ENCODE results near the gene CBX4.

Gene CBX4

DNA sequence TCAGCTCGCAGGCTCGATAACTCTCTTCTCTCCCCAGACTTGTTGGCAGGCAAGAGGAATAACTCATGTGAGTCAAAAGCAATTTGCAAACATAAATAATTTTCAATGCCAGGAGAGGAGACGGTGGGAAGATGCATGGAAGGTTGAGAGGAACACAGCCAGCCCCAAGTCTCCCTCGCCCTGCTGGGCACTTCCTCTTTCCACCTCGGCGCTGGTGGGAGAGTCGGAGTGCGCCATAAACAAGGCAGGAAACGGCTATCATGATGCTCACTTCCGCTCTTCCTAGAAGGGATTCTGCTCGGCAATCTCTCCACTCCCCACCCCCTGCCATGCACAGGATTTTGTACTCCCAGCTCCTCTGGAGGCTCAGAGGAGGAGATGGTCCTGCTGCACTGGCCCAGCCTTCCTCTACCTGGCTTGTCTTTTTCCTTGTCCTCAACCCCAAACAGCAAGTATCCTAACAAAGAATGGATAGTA is 13.0 kb downstream of the CBX4 start:
- WGBS (ENCODE audit: insufficient coverage, insufficient read length): no CpG with 5 or more reads among the region's 11 CpGs
- no peak for DNase-seq (ENCODE audit: low read depth, low spot score)
- peaks cover 23% of the 10 kb centered on the region for H3K27me3 ChIP-seq (ENCODE audit: control insufficient read depth, insufficient read depth, low read length)
- H3K36me3 ChIP-seq (ENCODE audit: control insufficient read depth, insufficient read depth, low read length): no peaks in the 10 kb centered on the region; the same call in 1 of the 2 replicates
- H3K4me3 ChIP-seq (ENCODE audit: low read length): no peak overlapping the region
- 0 out of 2 replicates have a peak, but pooled peaks cover 1% of the 10 kb centered on the region for H3K4me1 ChIP-seq (ENCODE audit: control insufficient read depth, insufficient read depth, low read length)
- no peak overlapping the region for H3K27ac ChIP-seq (ENCODE audit: low read length)
- no peaks in the 10 kb centered on the region for H3K9me3 ChIP-seq (ENCODE audit: control insufficient read depth, insufficient read depth, low read length)

- Histone ChIP-seq H3K4me3 (ENCODE audit: low read length) (no peak overlapping the region), H3K27ac (ENCODE audit: low read length) (no peak overlapping the region), H3K4me1 (ENCODE audit: control insufficient read depth, insufficient read depth, low read length) (0 out of 2 replicates have a peak, but pooled peaks cover 1% of the 10 kb centered on the region), H3K9me3 (ENCODE audit: control insufficient read depth, insufficient read depth, low read length) (no peaks in the 10 kb centered on the region), H3K27me3 (ENCODE audit: control insufficient read depth, insufficient read depth, low read length) (peaks cover 16% of the 10 kb centered on the region), H3K36me3 (ENCODE audit: control insufficient read depth, insufficient read depth, low read length) (no peaks in the 10 kb centered on the region; the same call in 1 of the 2 replicates)
- WGBS (ENCODE audit: insufficient coverage, insufficient read length): no CpG with 5 or more reads among the region's 5 CpGs
- DNase-seq (ENCODE audit: low read depth, low spot score): no peak
Measured at GRCh38 chr17:79825580-79825921, 13.7 kb downstream of the CBX4 start.

- H3K27me3 ChIP-seq (ENCODE audit: control insufficient read depth, insufficient read depth, low read length): peaks cover 14% of the 10 kb centered on the region; the same call in 1 of the 2 replicates
- no peaks in the 10 kb centered on the region for H3K9me3 ChIP-seq (ENCODE audit: control insufficient read depth, insufficient read depth, low read length)
- WGBS (ENCODE audit: insufficient coverage, insufficient read length): no CpG with 5 or more reads among the region's 6 CpGs
- DNase-seq (ENCODE audit: low read depth, low spot score): no peak
- H3K36me3 ChIP-seq (ENCODE audit: control insufficient read depth, insufficient read depth, low read length): no peaks in the 10 kb centered on the region; the same call in 1 of the 2 replicates
- 0 out of 2 replicates have a peak, but pooled peaks cover 1% of the 10 kb centered on the region for H3K4me1 ChIP-seq (ENCODE audit: control insufficient read depth, insufficient read depth, low read length)
- H3K27ac ChIP-seq (ENCODE audit: low read length): no peak overlapping the region
- no peak overlapping the region for H3K4me3 ChIP-seq (ENCODE audit: low read length)
Measured at GRCh38 chr17:79824893-79825579, 14.2 kb downstream of the CBX4 start.

DNA sequence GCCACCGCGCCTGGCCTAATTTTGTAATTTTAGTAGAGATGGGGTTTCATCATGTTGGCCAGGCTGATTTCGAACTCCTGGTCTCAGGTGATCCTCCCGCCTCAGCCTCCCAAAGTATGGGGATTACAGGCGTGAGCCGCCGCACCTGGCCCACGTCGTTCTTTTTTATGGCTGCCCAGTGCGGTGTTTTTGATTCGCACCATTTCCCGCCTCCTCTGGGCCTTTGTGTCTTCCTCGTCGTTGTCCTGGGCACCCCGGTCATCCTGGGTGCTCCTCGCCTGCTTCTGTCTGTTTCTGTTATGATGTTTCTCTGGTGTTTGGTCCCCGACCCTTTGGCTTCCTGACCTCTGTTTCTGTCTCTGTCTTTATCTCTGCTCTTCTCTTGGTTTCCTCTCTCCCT is 15.0 kb downstream of the CBX4 start:
- Histone ChIP-seq H3K4me3 (ENCODE audit: low read length) (no peak overlapping the region), H3K36me3 (ENCODE audit: control insufficient read depth, insufficient read depth, low read length) (no peaks in the 10 kb centered on the region; the same call in 1 of the 2 replicates), H3K9me3 (ENCODE audit: control insufficient read depth, insufficient read depth, low read length) (no peaks in the 10 kb centered on the region), H3K27me3 (ENCODE audit: control insufficient read depth, insufficient read depth, low read length) (peaks cover 15% of the 10 kb centered on the region), H3K27ac (ENCODE audit: low read length) (no peak overlapping the region), H3K4me1 (ENCODE audit: control insufficient read depth, insufficient read depth, low read length) (0 out of 2 replicates have a peak, but pooled peaks cover 1% of the 10 kb centered on the region)
- no CpG with 5 or more reads among the region's 17 CpGs for WGBS (ENCODE audit: insufficient coverage, insufficient read length)
- DNase-seq (ENCODE audit: low read depth, low spot score): no peak

DNA sequence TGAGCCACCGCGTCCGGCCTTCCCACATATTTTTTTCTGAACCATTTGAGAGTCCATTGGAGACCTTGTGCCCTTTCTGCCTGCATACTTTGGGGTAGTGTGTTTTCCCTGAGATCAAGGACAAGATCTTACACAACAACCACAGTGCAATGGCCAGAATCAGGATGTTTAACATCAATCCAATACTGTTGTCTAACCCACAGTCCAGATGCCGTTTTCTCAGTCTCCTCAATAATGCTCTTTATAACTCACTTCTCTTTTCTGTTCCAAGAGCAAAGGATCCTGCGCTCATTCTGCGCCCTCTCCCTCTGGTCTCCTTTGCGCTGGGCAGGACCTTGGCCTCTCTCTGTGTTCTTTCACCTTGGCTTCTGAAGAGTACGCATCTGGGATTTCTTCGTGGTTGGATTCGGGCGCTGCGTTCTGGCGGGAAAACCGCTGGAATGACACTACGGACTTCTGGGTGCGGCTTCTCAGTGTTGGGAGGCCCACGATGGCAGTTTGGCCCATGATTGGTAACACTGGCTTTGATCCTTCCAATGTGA is 16.6 kb downstream of the CBX4 start:
- no peak overlapping the region for H3K4me3 ChIP-seq (ENCODE audit: low read length)
- no peak overlapping the region for H3K27ac ChIP-seq (ENCODE audit: low read length)
- H3K9me3 ChIP-seq (ENCODE audit: control insufficient read depth, insufficient read depth, low read length): no peaks in the 10 kb centered on the region
- H3K36me3 ChIP-seq (ENCODE audit: control insufficient read depth, insufficient read depth, low read length): no peaks in the 10 kb centered on the region; the same call in 1 of the 2 replicates
- WGBS (ENCODE audit: insufficient coverage, insufficient read length): no CpG with 5 or more reads among the region's 17 CpGs
- no peak for DNase-seq (ENCODE audit: low read depth, low spot score)
- peaks cover 26% of the 10 kb centered on the region for H3K27me3 ChIP-seq (ENCODE audit: control insufficient read depth, insufficient read depth, low read length)
- 0 out of 2 replicates have a peak, but pooled peaks cover 1% of the 10 kb centered on the region for H3K4me1 ChIP-seq (ENCODE audit: control insufficient read depth, insufficient read depth, low read length)

- DNase-seq (ENCODE audit: low read depth, low spot score): no peak
- Histone ChIP-seq H3K27ac (ENCODE audit: low read length) (no peak overlapping the region), H3K27me3 (ENCODE audit: control insufficient read depth, insufficient read depth, low read length) (peaks cover 37% of the 10 kb centered on the region), H3K4me3 (ENCODE audit: low read length) (no peak overlapping the region), H3K9me3 (ENCODE audit: control insufficient read depth, insufficient read depth, low read length) (no peaks in the 10 kb centered on the region), H3K4me1 (ENCODE audit: control insufficient read depth, insufficient read depth, low read length) (no peaks in the 10 kb centered on the region), H3K36me3 (ENCODE audit: control insufficient read depth, insufficient read depth, low read length) (no peaks in the 10 kb centered on the region)
- no CpG with 5 or more reads among the region's 12 CpGs for WGBS (ENCODE audit: insufficient coverage, insufficient read length)
Measured at GRCh38 chr17:79821331-79822095, 17.7 kb downstream of the CBX4 start.

GRCh38 chr17:79820959-79821330 is 18.3 kb downstream of the CBX4 start:
- no peaks in the 10 kb centered on the region for H3K4me1 ChIP-seq (ENCODE audit: control insufficient read depth, insufficient read depth, low read length)

GRCh38 chr17:79819534-79820276 is 19.5 kb downstream of the CBX4 start:
- Histone ChIP-seq H3K9me3 (ENCODE audit: control insufficient read depth, insufficient read depth, low read length) (no peaks in the 10 kb centered on the region), H3K27me3 (ENCODE audit: control insufficient read depth, insufficient read depth, low read length) (peaks cover 55% of the 10 kb centered on the region), H3K36me3 (ENCODE audit: control insufficient read depth, insufficient read depth, low read length) (no peaks in the 10 kb centered on the region), H3K4me1 (ENCODE audit: control insufficient read depth, insufficient read depth, low read length) (peaks cover 1% of the 10 kb centered on the region; the same call in 1 of the 2 replicates), H3K27ac (ENCODE audit: low read length) (no peak overlapping the region), H3K4me3 (ENCODE audit: low read length) (no peak overlapping the region)
- no CpG with 5 or more reads among the region's 13 CpGs for WGBS (ENCODE audit: insufficient coverage, insufficient read length)
- no peak for DNase-seq (ENCODE audit: low read depth, low spot score)

More at GRCh38 chr17:79820959-79821330, 18.3 kb downstream of the CBX4 start:
- H3K27me3 ChIP-seq (ENCODE audit: control insufficient read depth, insufficient read depth, low read length): peaks cover 43% of the 10 kb centered on the region
- no peaks in the 10 kb centered on the region for H3K9me3 ChIP-seq (ENCODE audit: control insufficient read depth, insufficient read depth, low read length)
- no peak for DNase-seq (ENCODE audit: low read depth, low spot score)
- WGBS (ENCODE audit: insufficient coverage, insufficient read length): no CpG with 5 or more reads among the region's 4 CpGs
- no peak overlapping the region for H3K27ac ChIP-seq (ENCODE audit: low read length)
- H3K4me3 ChIP-seq (ENCODE audit: low read length): no peak overlapping the region
- H3K36me3 ChIP-seq (ENCODE audit: control insufficient read depth, insufficient read depth, low read length): no peaks in the 10 kb centered on the region

DNA sequence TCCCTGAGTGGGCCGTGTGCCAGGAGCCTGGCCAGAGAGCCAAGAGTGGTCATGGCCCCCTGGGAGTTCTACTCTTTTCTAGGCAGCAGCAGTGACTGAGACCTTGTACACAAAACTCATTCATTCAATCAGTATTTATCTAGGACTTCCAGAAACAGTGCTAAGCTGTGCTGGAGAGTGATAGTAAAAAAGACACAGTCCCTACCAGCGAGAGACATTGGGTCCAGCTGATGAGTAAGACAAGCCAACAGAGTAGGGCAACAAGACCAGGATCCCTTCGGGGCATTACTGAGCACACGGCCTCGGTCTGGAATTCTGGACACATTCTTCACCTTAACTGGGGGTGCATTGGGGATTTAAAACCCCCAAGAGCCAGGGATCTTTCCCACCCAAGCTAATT is 20.2 kb downstream of the CBX4 start:
- Histone ChIP-seq H3K27me3 (ENCODE audit: control insufficient read depth, insufficient read depth, low read length) (peaks cover 60% of the 10 kb centered on the region), H3K9me3 (ENCODE audit: control insufficient read depth, insufficient read depth, low read length) (no peaks in the 10 kb centered on the region), H3K4me3 (ENCODE audit: low read length) (no peak overlapping the region), H3K4me1 (ENCODE audit: control insufficient read depth, insufficient read depth, low read length) (peaks cover 5% of the 10 kb centered on the region), H3K27ac (ENCODE audit: low read length) (no peak overlapping the region), H3K36me3 (ENCODE audit: control insufficient read depth, insufficient read depth, low read length) (no peaks in the 10 kb centered on the region)
- no peak for DNase-seq (ENCODE audit: low read depth, low spot score)
- WGBS (ENCODE audit: insufficient coverage, insufficient read length): no CpG with 5 or more reads among the region's 5 CpGs

All from iPS DF 6.9 (cell line).